GM18907 (cell line): ENCODE results near the gene ZNF217.
"Not testable (repeated sequence)": the region's sequence is repeated elsewhere in the genome, so short reads cannot be mapped to it uniquely, and the experiment has no call there.

ENCODE experiments used
- ATAC-seq: cut with Tn5 transposase; IDR thresholded peaks from one replicate; pipeline ENCODE4 v1.9.1; 2021; ENCODE audit warnings: mild to moderate bottlenecking, moderate library complexity; ENCODE audit not compliant: unreplicated experiment

Gene ZNF217

DNA sequence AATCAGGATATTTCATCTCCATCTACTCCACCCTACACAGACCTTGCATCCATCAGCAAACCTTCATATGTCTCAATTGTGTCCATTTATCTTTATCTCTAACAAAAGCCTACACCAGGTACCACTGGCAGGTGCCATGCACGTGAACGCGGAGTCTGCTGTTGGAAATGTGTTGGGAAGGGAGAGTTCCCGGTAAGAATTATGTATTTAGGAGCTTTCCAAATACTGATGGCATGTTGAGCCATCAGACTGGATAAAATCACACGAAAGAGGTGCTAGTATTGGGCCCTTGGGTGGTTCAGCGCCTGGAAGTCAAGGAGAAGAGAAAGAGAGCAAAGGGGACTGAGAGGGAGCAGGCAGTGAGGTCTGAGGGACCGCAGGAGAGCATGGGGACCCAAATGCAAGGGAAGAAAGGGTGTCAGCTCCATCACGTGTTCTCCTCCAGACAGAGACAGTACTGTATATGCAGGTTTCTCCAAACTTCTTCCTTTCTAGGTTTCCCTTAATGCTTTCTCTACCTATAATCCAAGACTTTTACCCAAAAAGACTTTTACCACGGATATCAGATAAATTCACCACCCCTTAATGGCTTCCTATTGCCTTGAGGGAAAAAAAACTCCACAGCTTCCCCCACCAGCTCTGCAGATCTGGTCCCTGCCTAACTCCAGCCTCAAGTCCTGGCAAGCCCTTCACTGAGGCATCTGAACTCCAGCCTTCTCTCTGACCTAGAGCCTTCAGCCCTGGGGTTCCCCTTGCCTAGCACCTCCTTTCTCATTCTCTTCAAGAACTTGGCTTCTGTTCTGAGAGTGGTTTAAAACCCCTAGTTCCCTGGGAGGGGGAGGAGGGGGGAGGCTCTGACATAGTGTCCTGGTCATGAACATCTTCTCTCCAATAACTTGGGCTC, 4.8 kb upstream of the ZNF217 start:
- ATAC-seq, result no peak

DNA sequence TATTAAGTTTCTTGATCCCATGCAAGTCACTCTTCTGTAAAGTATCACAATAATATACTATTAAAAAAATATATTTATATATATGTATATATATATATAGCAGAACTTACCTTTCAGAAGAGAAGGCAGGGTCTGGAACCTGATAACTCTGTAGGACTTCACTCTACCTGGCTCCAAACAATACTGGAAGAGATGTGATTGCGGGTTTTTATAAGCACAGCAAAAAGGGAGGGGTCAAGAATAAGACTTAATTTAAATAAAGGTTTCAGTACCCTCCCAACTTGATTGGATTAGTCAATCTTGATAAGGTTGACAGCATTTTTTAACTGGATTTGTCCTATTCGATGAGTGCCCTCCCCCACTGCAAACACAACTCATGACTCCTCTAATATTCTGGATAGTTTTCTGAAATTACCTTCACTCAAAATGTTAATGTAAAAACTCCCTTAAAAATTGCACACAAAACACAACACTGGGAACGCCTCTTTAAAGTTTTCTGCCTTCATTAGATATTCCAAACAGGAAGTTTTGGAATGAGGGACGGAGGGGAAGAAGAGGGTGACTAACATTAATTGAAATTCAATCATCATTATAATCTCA, 4.0 kb upstream of the ZNF217 start:
- ATAC-seq, result no peak

DNA sequence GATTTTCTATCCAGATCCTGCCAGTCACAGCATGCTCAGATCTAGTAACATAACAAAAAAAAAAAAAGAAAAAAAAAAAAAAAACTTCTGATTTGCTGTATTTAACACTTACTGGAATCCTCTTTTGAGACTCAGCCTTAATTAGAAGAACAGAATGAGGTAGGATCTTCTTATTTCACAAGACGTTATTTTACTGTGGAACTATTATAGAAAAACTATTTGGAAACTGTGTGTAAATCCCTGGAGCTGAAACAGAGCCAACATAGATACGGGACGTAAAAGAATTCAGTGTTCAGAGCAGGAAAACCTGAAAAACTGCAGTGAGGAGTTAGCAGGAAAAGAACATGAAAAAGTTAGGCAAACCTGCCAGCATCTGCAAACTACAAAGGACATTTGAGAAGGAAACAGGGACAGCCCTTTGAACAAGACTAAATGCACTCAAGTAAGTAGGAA, 3.4 kb upstream of the ZNF217 start:
- no peak for ATAC-seq

DNA sequence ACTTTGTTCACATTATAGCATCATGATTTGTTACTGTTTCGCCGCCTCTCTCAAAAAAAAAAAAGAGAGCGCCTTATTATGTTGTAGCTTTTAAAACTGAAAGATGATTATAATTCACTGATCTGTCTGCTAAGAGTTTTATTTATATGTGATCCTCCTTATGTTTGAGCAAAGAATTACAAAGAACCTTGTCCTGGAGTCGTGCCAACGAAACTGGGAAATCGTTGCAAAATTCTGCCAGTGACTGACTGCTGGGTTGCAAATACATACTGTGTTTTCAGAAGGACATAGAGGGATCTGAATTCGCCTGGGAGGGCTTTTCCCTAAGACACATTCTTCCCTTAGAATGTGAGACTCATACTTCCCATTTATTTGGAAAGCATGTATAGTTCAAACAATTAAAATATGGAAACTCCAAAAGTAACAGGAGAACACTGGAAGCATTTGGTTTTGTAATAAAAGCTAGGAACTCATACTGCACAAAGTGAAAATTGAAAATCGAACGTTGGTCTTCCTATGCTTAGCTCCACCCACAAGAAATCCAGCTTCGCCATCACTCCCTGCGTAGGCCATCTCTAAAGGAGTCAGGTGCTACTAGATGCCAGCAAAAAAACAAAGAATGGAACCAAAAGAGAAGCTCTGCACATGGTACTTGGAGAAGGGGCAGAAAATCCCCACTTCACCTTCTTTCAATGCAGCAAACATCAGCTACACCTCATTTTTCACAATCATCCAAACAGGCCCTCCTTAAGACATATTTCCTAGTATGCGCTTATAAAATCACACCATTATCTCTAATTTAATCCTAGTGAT, 2.8 kb upstream of the ZNF217 start:
- ATAC-seq, result not testable (repeated sequence)

DNA sequence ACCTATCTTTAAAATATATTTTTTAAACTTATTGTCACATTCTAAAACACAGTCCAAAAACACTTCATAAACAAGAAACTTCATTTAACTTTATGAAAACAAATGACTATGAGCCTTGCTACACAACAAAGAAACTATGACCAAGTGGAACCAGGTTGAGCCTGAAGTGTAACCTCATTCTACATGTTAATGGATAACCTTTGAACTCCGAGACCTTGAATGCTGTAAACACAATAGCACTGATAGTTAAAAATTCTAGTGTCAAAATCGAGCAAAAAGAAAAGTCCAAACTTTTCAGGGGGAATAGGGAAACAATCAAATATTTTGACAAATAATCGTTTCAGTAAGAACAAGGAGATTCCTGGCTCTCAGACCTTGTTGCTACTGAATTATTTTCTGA, 2.1 kb upstream of the ZNF217 start:
- not testable (repeated sequence) for ATAC-seq

DNA sequence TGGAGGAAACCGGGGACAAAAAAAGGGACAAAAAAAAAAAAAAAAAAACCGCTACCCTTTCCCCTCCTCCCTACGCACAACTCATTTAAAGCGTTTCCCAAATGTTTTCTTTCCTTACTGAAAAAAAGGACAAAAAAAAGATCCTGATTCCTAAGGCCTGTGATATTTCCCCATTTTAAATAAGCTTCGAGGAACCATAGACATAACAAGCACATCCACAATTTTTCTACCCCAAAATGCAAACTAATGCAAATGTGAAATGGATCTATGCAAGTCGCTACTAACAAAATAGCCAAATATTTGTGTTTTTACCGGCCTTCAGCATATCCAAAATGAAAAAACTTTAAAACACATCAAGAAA, 1.4 kb upstream of the ZNF217 start:
- ATAC-seq, result no peak

DNA sequence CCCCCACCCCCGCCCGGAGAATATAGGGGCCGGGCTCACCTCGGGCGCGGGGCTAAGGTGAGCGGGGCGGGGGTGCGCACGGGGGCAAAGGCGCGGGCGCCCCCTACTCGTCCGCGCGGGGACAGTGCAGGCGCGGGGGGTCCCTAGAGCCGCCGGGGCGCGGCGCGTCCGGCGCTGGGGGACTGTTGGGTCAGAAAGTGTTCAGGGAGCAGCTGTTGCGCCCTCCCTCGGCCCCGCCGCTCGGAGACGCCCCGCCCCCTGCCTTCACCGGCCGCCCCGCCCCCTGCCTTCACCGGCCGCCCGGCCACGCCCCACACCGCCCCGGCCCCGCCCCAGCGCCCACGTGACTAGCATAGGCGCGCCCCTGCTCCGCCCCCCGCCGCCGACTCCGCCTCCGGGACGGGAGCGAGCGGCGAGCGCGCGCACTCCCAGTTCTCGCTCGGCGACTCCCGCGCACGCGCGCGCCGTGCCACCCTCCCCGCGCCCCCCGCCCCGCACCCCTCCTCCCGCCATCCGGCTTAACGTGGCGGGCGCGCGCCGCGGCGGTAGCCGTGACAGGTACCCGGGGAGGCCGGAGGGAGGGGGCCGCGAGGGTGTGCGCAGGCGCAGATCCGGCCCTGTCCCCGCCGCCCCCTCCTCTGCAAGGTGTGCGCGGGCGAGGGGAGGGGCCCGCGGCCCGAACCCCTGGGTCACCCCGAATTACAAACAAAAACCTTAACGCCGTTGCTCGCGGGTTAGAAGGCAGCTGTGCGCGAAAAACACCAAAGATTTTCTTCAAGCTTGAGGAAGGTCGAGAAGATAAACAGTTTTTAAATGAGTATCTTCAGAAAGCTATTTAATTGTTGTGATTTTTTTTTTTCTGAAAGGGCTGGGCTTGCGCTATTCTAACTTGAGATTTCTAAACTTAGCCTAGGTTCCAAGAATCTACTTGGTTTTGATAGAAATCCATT, 704 bp upstream of the ZNF217 start:
- ATAC-seq, result peak; percentile 75

DNA sequence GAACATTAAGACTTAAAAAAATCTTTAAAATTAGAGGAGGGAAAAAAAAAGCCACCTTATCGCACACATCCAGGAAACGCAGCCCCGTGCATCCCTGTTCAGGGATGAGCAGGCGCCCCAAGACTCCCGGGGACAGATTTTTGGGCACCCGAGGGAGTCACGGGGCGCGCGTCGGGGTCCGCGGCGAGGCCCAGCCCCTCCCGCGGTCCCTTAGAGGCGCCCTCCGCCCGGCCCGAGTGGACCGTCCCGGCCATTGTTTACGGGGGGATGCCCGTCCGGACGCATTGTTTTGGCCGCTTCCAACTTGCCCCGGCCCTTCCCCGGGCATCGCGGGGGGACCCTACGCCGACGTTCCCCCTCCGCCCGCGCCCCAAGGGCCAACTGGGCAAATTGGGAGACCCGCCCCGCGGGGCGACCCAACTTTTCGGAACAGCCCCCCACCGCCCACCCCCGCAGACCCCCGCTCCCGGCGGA, 610 bp downstream of the ZNF217 start:
- ATAC-seq, result no peak

DNA sequence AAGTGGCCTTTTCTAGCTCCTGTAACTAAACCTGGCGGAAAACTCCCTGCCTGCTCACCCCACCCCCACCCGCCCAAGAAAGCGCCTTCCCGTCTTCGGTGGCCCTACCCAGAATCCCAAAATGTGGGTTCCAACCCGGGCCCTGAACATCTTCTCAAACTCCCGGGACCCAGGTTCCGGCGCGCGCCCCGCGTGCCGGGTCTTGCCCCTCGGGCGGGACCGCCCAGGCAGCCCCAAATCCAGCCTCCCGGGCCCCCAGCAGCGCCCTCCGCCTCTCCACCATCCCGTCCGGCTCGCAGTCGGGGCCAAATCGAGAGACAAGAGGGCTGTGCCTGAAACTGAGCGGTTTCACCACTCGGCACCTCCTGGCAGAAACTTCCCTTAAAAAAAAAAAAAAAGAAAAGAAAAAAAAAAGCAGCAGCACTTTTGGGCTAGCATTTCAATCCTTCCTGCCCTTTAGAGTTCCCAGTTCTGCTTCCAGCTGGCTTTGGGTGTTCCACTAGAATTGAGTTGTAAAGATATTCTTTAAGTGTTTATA, 1.1 kb downstream of the ZNF217 start:
- peak; percentile 31 for ATAC-seq

DNA sequence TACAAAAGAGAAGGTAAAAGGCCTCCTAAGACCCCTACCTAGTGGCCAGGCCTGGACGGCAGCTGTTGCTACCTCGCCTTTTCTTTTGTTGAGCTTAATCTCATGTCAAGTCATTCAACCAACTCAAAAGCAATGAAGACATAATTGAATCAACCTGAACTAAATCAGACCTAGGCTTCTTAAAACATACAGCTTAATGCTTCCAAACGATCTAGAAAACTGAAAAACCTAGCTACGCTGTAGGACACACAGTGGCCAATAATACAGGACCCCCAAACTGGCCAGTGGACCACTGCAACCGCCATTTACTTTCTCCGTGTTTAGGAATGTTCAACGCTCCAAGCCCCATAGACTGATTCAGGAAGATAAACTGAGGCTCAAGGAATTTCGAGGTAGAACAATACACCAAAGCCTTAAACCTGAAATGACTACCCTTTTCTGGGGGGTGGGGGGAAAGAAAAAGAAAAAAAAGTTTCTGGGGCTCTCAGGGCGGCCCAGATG, 1.6 kb downstream of the ZNF217 start:
- ATAC-seq, result not testable (repeated sequence)

DNA sequence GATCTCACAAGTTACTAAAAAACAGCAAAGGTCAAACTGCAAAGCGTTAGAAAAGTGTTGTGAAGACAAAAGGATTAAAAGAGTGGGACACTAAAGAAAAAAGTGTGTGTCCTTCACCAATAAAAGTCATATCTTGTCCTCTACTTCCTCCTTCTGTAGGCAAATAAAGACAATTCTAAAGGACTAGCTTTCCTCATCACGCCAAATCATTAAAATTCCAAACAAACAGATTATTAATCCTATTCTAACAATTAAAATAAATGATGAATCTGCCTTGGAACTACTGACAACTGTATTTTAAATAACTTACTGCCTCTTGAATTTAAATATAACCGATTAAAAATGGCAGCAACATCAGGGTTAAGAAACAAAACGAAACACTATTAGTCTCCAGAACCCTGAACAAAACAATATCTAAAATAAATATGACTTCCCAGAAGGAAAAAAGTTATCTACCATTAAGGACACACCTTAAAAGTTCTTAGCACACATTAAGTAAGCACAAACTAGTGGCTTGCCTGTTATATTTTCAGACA, 2.4 kb downstream of the ZNF217 start:
- ATAC-seq, result not testable (repeated sequence)

DNA sequence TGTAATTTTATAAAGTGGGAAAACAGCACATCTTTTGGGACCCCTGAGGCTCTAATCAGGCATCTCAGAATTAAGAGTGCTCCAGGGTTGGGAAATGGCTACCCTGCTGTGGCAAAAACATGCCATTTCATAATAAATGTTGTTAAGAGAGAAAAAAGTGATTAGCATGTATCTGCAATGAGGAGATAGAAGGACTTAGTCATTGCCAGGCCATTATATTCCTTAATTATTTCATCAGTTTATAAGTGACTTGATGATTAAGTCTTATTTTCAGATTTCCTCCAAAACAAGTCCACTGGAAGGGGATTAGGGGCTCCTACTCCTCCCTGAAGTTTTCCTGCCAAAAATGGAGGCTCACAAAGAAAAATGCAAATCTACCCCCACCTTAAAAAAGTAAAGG, 3.0 kb downstream of the ZNF217 start:
- ATAC-seq, result not testable (repeated sequence)

DNA sequence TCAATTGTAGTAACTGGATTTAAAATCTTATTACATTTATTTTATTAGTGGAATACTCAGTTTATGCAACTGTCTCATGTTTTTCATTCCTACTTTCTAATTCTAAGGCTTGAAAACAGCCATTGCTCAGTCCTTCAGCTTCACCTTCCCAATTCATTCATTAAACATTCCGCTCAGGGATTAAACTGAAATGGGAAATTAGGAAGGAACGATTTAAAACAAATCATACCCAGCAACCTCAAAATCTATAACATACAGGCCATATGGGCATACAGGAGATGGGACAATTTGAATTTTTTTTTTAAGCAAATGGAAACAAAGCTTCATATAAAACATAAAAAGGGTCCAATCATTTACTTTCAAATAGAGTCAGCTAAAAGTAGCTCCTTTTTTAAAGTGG, 3.5 kb downstream of the ZNF217 start:
- not testable (repeated sequence) for ATAC-seq

DNA sequence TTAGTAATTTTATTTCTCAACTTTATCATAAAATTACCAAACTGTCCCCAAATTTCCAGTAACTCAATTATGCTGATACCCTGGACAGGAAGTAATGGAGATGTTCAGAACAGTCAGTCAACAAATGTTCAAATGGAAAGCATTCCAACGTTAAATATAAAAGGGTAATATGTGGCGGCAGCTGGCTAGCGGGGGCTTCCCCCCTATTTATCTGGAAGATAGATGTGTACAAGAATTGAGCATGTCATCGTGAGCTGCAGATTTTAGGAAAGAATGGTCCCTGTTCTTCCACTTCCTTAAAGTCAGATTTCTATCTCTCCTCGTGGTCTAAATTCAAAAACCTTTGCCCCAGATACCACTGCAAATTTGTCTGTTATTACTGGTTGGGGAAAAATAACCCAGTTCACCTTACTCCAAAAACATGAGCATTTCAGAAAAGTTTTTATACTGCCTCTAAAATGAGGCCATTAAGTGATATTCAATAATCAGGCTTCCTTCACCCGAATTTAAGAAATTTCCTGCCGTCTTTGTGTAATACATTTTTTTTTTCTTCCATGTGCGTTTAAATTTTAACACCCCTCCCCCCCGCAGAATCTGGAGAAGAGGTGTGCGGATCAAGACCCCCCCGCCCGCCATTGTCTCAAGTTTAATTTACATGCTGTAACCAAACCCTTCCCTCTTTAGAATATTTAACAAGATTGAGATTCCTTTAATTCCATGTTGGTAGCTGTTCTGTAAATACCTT, 4.1 kb downstream of the ZNF217 start:
- ATAC-seq, result not testable (repeated sequence)

DNA sequence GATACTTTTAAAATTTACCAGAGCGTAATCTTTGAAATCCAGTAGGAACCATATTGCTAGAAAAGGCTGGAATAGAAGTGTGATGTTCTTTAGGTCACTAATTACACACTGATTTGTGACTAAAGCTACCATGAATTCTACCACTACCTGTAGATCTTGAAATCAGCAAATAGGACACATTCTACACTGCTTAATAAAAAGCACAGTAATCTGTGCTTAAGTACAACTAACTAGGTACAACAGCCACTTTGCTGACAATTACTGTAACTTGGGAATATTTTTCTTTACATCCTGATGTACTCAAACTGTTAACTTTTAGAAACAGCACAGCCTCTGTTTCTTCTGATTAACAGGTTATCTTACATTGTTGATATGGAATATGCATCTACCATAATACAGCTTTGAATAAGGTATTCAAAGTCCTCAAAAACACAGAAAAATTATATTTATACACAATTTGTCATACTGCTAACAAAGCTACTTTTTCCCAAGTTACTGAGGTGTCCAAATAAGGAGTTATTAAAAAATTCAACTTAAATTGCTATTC, 6.4 kb downstream of the ZNF217 start:
- ATAC-seq, result not testable (repeated sequence)

DNA sequence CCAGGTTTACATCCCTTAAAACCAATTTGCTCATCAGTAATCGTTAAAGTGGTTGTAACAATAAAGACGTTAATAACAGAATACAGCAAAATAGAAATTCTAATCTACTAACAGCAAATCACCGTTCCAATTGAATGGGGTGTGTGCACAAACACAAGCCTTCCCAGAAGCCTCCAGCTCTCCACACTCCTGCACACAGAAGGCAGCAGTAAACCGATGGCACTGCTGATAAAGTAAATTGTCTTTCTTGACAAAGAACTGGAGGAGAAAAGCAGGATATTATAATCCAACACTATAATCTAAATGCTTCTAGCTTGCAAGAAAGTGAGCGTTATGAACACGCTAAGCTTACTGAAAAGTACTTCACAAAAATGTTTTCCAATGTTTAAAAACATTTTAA, 7.0 kb downstream of the ZNF217 start:
- no peak for ATAC-seq

DNA sequence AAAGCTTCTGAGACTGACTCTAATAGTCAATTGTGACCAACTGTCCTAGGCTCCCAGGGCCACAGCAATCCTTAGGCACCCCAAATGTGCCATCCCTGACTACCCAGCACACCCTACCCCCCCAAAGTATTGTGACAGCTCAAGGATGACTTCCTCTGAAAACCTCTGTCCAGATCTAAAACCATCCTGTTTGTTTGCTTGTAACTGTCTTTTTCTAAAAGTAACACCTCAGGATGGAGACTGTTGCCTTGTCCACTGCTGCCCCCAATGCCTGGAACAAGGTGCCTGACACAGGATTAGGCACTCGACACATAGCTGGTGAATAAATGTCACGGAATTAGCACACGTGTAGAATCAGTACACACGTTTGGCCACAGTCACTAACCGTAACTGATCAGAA, 7.7 kb downstream of the ZNF217 start:
- ATAC-seq, result not testable (repeated sequence)

DNA sequence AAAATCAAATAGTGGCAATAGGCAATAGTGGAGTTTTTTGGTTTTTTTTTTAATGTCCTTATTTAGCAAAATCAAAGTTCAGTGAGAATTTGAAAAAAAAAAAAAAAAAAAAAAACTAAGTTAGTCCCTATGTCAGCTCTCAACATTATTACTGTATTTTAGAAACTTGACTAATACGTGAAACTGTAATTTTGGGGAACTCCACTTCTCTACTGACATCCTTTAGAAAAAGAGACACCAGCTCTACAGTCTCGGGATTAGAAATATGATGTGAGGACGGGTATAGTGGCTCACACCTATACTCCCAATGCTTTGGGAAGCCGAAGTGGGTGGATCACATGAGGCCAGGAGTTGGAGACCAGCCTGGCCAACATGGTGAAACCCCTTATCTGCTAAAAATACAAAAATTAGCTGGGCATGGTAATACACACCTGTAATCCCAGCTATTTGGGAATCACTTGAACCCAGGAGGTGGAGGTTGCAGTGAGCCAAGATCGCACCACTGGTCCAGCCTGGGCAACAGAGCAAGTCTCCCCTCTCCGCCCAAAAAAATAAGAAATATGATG, 8.6 kb downstream of the ZNF217 start:
- peak; percentile 36 for ATAC-seq
